ENCODE results near the gene SLC6A8. TPM values are rescaled to one million over a fixed set of nuclear protein-coding genes. Genes with fewer than 3 reads are reported as not detected.
"Not testable (repeated sequence)": the region's sequence is repeated elsewhere in the genome, so short reads cannot be mapped to it uniquely, and the experiment has no call there.

The SLC6A8 gene
- total and polyA plus RNA-seq, 2 experiments from 2014 or later: 29.0 to 35.8 TPM

DNA sequence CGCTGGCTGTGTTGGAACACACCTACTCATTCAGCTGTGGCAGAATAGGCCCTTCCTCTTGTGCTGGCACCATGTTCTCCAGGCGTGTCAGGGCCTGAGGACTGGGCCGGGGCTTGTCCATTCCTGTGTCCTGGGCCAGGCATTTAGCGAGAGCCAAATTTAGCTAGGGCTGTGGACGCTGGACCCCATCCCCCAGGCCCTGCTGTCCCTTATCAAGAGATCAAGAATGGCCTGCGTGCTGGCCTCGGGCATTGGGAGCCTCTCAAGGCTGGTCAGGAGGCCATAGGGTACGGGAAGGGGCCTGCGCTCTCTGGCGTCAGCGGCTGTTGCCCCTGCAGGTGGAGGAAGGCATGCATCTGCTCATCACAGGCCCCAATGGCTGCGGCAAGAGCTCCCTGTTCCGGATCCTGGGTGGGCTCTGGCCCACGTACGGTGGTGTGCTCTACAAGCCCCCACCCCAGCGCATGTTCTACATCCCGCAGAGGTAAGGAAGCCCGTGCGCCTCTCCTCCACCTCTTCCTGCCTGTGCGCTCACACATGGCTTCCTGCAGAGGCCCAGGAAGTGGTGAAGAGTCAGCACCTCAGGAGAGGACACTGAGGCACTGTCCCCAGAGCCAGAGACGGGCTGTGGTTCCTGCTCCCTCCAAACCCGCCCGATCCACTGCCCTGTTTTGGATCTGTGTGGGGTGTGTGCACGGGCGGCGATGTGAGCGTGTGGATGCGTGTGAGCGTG is 52.2 kb downstream of the SLC6A8 start:
- Histone ChIP-seq H3K4me1 (ENCODE audit: low read depth) (peaks cover 11% of the 10 kb centered on the region), H3K9me3 (ENCODE audit: low read depth) (no peaks in the 10 kb centered on the region), H3K27ac (peak overlapping the region; percentile 51), H3K36me3 (no peaks in the 10 kb centered on the region), H3K27me3 (no peaks in the 10 kb centered on the region), H3K4me3 (no peak overlapping the region)
- TF ChIP-seq, protein P1, sequence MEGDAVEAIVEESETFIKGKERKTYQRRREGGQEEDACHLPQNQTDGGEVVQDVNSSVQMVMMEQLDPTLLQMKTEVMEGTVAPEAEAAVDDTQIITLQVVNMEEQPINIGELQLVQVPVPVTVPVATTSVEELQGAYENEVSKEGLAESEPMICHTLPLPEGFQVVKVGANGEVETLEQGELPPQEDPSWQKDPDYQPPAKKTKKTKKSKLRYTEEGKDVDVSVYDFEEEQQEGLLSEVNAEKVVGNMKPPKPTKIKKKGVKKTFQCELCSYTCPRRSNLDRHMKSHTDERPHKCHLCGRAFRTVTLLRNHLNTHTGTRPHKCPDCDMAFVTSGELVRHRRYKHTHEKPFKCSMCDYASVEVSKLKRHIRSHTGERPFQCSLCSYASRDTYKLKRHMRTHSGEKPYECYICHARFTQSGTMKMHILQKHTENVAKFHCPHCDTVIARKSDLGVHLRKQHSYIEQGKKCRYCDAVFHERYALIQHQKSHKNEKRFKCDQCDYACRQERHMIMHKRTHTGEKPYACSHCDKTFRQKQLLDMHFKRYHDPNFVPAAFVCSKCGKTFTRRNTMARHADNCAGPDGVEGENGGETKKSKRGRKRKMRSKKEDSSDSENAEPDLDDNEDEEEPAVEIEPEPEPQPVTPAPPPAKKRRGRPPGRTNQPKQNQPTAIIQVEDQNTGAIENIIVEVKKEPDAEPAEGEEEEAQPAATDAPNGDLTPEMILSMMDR (IDR thresholded peaks at IDR 0.05; ENCODE audit: low read depth, low read length): no peak
- DNase-seq (ENCODE audit: low read depth in 1 of 2, low spot score in 1 of 2): no peak

DNA sequence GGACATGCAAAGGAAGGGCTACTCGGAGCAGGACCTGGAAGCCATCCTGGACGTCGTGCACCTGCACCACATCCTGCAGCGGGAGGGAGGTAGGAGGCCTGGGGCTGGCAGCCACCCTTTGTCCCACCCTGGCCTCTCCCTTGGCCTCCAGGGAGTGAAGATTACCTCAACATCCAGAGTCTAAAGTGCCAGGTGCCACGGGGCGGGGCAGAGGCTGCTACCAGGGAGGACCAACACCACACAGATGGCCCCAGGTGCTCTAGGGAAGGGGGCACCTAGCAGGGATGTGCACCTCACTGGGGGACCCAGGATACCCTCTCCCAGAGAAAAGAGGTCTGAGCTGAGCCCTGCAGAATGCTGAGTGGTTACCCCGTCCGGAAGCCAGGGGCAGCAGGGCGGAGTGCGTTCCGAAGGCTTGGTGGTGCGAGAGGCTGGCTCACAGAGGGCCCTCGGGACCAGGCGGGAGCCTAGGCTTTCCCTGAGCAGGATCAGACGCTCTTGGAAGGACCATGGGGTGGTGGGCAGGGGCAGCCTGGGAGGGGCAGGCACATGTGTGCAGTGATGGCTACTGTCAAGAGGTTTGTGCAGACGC is 53.0 kb downstream of the SLC6A8 start:
- Histone ChIP-seq H3K27ac (no peak overlapping the region), H3K4me1 (ENCODE audit: low read depth) (peaks cover 11% of the 10 kb centered on the region), H3K4me3 (no peak overlapping the region), H3K36me3 (no peaks in the 10 kb centered on the region), H3K9me3 (ENCODE audit: low read depth) (no peaks in the 10 kb centered on the region), H3K27me3 (no peaks in the 10 kb centered on the region)
- DNase-seq (ENCODE audit: low read depth in 1 of 2, low spot score in 1 of 2): no peak
- TF ChIP-seq, protein P1 (IDR thresholded peaks at IDR 0.05; ENCODE audit: low read depth, low read length): no peak

DNA sequence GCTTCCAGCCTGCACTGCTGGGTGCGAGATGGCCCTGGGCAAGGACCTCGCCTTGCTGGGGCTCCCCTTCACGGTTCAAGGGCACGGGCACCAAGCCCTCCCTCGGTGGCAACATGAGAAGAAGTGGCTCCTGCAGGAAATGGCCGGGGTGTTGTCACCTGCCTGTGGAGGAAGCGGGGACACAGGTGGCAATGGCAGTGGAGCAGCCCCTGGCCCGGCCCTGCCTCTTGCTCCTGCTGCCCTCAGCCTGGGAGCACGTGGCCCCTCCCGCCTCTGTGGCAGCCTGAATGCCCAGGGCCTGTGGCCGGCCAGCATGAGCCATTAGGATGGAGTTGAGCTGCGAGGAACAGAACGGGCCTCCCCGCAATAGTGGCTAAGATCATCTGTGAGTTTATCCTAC is 53.7 kb downstream of the SLC6A8 start:
- no peaks in the 10 kb centered on the region for H3K36me3 ChIP-seq
- TF ChIP-seq, protein P1 (IDR thresholded peaks at IDR 0.05; ENCODE audit: low read depth, low read length): no peak
- H3K4me3 ChIP-seq: no peak overlapping the region
- no peak overlapping the region for H3K27ac ChIP-seq
- no peaks in the 10 kb centered on the region for H3K9me3 ChIP-seq (ENCODE audit: low read depth)
- H3K4me1 ChIP-seq (ENCODE audit: low read depth): peaks cover 11% of the 10 kb centered on the region
- H3K27me3 ChIP-seq: no peaks in the 10 kb centered on the region
- no peak for DNase-seq (ENCODE audit: low read depth in 1 of 2, low spot score in 1 of 2)

DNA sequence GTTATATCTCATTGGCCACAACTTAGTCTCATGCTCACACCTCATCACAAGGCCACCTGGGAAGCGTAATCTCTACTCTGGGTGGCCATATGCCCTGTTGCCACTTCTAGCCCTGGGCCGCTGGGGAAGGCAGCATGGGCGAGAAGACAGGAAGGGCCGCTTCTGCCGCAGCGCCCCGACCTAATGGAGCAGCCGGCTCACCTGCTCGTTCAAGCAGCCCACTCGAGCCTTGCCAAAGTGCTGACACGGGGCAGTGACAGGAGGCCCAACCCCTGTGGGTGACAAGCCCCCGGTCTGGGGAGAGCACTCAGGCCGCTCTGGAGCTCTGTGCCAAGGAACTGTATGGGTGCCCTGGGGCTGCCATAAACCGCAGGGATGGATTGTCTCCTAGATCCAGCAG is 54.4 kb downstream of the SLC6A8 start:
- not testable (repeated sequence) for H3K36me3 ChIP-seq; H3K4me3 ChIP-seq; H3K27me3 ChIP-seq; DNase-seq (ENCODE audit: low read depth in 1 of 2, low spot score in 1 of 2); H3K9me3 ChIP-seq (ENCODE audit: low read depth); H3K27ac ChIP-seq
- H3K4me1 ChIP-seq (ENCODE audit: low read depth): peaks cover 11% of the 10 kb centered on the region

DNA sequence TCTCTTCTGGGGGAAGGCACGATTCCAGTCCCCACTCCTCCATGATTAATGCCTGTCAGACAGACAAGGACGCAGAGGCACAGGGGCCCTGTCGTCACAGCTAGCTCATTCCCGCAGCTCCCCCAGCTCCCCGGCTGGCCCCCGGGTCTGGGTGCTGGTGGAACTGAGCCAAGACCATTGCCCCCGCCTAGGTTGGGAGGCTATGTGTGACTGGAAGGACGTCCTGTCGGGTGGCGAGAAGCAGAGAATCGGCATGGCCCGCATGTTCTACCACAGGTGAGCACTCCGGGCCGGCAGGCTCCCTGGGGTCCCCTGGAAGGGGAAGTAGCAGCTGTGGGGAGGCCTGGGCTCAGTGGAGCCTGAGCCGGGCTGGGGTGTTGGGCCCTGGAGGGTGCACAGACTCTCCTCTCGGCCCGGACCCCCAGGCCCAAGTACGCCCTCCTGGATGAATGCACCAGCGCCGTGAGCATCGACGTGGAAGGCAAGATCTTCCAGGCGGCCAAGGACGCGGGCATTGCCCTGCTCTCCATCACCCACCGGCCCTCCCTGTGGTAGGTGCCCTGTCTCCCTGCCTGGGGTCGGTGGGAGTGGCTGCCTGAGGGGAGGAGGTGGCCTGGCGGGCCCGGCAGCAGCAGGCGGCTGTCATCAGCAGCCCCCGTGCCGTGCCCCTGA is 55.2 kb downstream of the SLC6A8 start:
- not testable (repeated sequence) for H3K36me3 ChIP-seq; DNase-seq (ENCODE audit: low read depth in 1 of 2, low spot score in 1 of 2); H3K27me3 ChIP-seq; H3K4me3 ChIP-seq; H3K9me3 ChIP-seq (ENCODE audit: low read depth)
- Histone ChIP-seq H3K4me1 (ENCODE audit: low read depth) (peaks cover 11% of the 10 kb centered on the region), H3K27ac (peak overlapping the region; percentile 66)

DNA sequence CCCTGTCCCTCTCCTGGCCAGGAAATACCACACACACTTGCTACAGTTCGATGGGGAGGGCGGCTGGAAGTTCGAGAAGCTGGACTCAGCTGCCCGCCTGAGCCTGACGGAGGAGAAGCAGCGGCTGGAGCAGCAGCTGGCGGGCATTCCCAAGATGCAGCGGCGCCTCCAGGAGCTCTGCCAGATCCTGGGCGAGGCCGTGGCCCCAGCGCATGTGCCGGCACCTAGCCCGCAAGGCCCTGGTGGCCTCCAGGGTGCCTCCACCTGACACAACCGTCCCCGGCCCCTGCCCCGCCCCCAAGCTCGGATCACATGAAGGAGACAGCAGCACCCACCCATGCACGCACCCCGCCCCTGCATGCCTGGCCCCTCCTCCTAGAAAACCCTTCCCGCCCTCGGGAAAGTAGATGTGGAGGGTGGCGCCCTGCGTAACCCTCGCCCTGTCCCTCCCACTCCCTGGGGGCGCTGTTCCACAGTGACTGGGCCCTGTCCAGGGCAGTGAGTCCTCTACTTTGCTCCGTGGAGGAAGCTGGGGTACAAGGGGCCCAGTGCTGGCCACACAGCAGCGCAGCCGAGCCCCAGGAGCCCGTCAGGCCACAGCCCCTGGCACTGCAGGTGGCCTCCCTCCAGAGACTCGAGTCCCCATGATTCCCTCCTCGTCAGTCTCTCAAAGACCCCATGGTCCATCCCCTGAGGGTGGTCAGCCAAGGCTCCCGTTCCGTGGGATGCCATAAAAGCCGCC is 55.9 kb downstream of the SLC6A8 start:
- not testable (repeated sequence) for H3K36me3 ChIP-seq; H3K27me3 ChIP-seq; H3K9me3 ChIP-seq (ENCODE audit: low read depth); H3K4me3 ChIP-seq
- peak; percentile 29 to 37 for DNase-seq (ENCODE audit: low read depth in 1 of 2, low spot score in 1 of 2)
- Histone ChIP-seq H3K4me1 (ENCODE audit: low read depth) (peaks cover 11% of the 10 kb centered on the region), H3K27ac (peak overlapping the region; percentile 60)
